ENCODE data around the gene ATP10A.
"Not testable (repeated sequence)": the region's sequence is repeated elsewhere in the genome, so short reads cannot be mapped to it uniquely, and the experiment has no call there.

ATP10A gene

GRCh38 chr15:25856059-25856458, 7.1 kb downstream of the ATP10A start:
- not testable (repeated sequence) for DNase-seq (ENCODE audit: low read depth)

GRCh38 chr15:25852661-25853524, 10.2 kb downstream of the ATP10A start:
- no peak for DNase-seq (ENCODE audit: low read depth)

DNA sequence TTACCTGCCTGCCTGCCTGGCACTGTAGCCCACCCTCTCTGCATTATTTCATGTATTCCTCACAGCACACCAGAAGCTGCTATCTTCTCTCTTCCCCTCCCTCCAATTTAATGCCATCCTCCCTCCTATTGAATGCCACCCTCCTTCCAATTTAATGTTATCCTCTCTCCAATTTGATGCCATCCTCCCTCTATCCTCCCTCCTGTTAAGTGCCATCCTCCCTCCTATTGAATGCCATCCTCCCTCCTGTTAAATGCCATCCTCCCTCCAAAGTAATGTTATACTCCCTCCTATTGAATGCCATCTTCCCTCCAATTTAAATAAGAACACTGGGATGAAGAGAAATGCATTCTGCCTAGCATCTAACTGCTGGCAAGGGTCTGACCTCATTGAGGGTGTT, 11.1 kb downstream of the ATP10A start:
- no peak for DNase-seq (ENCODE audit: low read depth)

DNA sequence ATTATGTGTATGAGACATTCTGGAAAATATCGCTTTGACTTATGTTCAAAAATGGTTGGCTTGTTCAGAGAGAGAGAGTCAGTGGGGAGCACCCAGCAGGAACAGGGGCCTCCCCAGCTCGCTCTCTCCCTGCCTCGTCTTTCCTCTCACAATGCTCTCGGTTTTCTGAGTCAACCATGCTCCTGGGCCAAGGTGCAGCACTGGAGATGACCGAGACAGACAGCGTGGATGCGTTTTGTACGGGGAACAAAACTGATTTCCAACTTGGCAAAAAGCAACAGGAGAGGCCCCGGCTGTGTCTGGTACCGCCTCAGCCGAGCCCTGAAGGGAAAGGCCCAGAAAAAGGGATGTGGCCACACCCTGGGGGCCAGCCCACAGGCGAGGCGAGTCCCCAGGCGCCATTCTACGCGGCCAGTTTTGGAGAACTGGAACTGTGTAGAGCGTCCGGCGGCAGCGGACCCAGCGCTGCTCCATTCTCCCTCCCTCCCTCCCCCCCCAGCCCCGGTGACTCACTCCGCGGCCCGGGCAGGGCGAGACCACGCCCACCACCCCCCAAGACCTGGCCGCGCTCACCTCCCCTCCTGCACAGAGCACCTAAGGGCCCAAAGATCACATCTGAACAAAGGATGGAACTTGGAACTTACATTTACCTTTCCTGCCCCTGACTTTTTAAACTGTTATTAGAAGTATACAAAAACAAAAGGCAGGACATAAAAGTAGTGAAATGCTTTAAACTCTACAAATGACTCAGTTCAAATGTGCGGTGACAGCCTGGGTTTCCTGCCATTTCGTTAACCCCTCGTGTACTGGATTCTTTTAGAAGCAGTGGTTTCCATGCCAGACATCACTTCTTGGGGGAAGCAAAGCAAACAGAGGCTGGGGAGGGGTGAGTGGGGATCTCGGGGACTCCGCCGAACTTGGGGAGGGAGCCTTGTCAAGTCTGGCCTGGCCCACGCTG, 12.7 kb downstream of the ATP10A start:
- DNase-seq (ENCODE audit: low read depth), result peak; percentile 60

- peak; percentile 62 for DNase-seq (ENCODE audit: low read depth)
Observed at GRCh38 chr15:25849157-25849921, 13.8 kb downstream of the ATP10A start.

DNA sequence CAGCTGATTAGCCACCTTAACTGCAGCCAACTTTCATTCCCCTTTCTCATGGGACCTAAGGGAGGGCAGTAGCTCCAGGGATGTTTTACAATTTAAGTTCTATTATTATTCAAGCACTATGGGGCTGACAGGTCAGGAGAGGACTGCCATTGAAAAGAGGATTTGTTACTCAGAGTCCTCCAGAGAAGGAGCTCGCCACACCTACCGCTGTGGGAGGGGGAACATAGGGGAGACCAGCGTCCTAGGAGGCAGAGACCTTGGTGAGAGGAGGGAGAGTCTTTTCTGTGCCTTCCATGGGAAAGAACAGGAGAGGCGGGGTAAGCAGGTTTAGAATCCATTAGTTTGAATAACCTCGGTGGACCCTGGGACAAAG, 14.4 kb downstream of the ATP10A start:
- no peak for DNase-seq (ENCODE audit: low read depth)

- no peak for DNase-seq (ENCODE audit: low read depth)
Observed at GRCh38 chr15:25848325-25848724, 14.8 kb downstream of the ATP10A start.

DNA sequence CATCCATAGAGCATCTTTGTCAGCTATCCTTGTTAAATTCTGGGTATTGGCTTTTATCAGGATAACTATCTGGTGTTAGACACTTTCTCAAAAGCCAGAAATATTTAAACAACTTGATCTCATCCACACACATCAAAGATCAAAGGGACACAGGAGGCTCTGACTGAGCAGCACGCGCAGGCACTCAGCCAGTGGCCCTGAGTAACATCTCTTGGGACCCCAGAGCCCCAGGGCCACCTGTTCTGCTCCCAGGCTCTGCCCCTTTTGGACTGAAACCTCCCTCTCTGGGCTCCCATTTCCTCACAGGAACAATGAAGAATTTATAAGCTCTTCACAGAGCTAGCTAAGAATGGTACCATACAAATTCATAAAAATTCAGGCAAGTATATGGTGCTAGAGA, 16.1 kb downstream of the ATP10A start:
- no peak for DNase-seq (ENCODE audit: low read depth)

- DNase-seq (ENCODE audit: low read depth), result no peak
Observed at GRCh38 chr15:25846377-25846776, 16.8 kb downstream of the ATP10A start.

- DNase-seq (ENCODE audit: low read depth), result no peak
Observed at GRCh38 chr15:25844981-25845680, 18.0 kb downstream of the ATP10A start.

DNA sequence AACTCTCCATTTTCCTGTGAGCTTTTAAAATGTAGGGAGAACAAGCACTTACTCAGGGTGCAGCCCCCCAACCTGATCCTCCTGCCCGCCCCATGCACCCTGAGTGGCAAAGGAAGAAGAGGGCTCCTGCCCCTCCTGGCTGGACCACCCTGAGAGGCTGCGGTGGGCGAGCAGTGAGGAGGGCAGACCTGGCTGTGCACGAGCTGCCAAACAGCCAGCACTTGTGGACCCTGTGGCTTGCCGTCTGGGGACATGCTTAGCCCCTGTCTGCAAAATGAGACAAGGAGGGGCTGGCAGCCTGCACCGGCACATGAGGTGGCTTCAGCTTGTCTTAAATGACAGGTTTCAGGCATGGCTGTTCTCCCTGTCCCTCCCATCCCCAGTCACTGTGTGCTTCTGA, 18.6 kb downstream of the ATP10A start:
- DNase-seq (ENCODE audit: low read depth), result no peak

DNA sequence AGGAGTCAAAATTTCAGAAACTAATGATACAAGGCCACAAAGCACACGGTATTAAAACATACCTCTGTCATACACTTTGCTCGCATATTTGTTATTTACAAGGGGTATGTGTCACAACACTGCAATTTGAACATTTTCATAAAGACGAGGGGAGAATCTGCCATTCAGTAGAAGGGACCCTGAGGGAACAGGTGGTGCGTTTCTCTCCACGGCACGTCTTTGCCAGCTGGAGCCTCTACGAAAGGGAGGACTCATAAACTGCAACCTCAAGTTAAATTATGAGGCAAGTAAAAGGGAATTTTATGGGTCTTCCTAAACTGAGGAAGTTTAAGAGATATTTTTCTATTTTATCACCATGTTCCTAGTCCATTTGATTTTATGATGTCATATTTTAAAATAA, 19.1 kb downstream of the ATP10A start:
- no peak for DNase-seq (ENCODE audit: low read depth)

DNA sequence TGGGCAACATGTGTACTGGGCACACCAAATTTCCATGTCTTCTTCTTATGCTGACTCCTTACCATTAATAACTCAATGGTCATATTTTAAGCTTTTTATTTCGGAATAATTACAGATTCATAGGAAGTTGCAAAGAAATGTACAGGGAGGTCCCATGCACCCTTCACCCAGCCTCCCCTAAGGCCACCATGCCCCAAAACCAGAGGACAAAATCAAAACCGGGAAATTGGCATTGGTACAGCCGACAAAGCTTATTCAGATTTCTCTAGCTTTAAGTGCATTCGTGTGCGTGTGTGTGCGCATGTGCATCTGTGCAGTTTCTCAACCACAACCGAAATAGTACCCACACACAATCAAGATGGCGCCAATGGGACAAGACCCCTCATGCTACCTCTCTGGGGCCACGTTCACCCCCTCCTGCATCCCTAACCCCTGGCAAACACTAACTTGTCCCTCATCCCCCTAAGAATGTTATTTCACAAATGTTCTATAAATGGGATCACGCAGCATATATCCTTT, 23.4 kb downstream of the ATP10A start:
- no peak for DNase-seq (ENCODE audit: low read depth)

DNA sequence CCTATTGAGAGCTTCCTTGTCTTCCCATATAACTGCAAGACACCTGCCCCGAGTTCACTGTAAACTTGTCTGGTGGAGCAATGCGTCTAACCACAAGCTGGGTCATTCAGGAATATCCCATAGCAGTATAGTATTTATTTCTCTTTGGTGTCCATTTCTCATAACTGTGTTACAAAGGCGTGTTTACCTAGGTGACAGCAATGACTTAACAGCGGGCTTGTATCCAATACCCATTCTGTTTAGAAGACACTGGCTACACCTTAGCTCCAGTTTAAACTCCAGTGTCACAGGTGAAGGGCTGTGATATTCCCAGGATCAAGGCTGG, 24.3 kb downstream of the ATP10A start:
- no peak for DNase-seq (ENCODE audit: low read depth)

- DNase-seq (ENCODE audit: low read depth), result no peak
Observed at GRCh38 chr15:25838191-25838870, 24.8 kb downstream of the ATP10A start.

DNA sequence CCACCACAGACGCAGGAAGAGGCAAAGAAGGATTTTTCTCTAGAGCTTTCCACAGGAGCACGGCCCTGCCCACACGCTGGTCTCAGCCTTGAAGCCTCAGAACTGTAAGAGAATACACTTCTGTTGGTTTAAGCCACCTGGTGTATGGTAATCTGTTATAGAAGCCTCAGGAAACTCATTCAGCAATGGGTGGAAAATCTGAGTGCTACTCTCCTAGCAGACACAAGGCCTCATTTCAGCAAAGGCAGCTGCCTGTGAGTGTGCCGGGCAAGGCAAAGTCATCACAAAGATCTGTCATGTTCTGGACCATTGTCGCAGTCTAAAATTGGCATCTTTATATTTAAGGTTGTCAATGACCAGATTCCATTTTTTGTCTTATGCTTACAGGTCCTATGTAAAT, 31.0 kb downstream of the ATP10A start:
- no peak for DNase-seq (ENCODE audit: low read depth)

GRCh38 chr15:25830844-25831451, 32.2 kb downstream of the ATP10A start:
- peak; percentile 89 for DNase-seq (ENCODE audit: low read depth)

GRCh38 chr15:25829073-25829472, 34.1 kb downstream of the ATP10A start:
- DNase-seq (ENCODE audit: low read depth), result no peak

DNA sequence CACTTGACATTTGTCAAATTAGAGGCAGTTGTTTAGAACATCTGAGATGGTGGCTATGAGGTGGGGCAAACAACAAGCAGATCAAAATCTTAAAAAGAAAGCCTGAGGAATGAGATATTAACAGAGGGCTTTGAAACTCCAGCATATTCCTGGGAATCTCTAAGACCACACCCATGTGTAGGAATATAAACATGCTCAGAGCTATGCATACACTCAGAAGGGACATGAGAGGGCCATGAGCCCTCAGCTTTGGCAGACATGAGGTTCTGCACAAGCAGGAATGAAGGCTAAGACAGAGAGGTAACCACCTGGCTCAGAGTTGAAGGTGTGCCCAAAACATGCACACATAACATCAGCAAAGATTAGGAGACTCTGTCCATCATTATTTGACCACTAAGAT, 37.9 kb downstream of the ATP10A start:
- DNase-seq (ENCODE audit: low read depth), result no peak

DNA sequence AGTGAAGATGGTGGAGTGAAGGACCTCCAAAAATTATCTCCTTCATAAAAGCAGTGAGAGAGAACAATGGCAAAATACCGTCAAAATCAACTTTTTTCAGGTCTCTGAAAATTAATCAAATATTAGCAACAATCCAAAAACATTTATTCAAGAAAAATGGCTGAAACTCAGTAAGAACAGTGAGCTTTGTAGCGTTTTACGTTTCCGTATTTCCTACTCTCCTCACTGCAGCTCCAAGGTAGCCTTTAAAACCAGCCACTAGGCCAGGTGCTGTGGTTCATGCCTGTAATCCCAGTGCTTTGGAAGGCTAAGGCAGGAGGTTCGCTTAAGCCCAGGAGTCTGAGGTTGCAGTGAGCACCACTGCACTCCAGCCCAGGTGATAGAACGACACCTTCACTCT, 38.5 kb downstream of the ATP10A start:
- DNase-seq (ENCODE audit: low read depth), result no peak

DNA sequence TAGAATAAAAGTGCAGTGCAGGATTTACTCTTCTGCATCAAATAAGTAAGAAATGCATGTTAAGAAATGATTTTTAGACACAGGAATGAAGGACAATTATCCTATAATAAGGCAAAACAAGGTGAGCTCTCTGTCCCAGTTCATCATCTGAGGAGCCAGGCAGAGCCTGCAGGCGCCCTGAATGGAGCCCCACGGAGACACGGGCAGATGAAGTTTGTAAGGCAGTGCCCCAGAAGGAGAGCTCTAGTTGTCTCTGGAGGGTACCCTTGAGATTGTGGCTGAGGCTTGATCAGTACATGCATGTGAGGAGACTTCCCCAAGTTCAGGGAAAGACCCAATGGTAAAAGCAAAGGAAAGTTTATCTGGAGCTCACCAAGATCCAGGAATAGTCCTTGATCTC, 50.3 kb downstream of the ATP10A start:
- DNase-seq (ENCODE audit: low read depth), result no peak
